ENCODE data around the gene OR52I2. TPM values are rescaled to one million over a fixed set of nuclear protein-coding genes. Genes with fewer than 3 reads are reported as not detected.
A peak's percentile ranks its signal among the peaks of the same experiment; 100 is the strongest.

OR52I2 gene
- total RNA-seq, 1 donor from 2014 or later = not detected

GRCh38 chr11:4619514-4619913 is 38.0 kb downstream of the OR52I2 start:
- Mint-ChIP-seq H3K4me1 (no peaks in the 10 kb centered on the region), H3K9me3 (no peaks in the 10 kb centered on the region), H3K27me3 (ENCODE audit: insufficient read depth, low read depth) (no peaks in the 10 kb centered on the region), H3K4me3 (no peak overlapping the region), H3K36me3 (no peaks in the 10 kb centered on the region), H3K27ac (no peak overlapping the region)
- Histone ChIP-seq H3K36me3 (no peaks in the 10 kb centered on the region), H3K79me2 (ENCODE audit: low read depth) (no peaks in the 10 kb centered on the region), H3K4me3 (no peak overlapping the region), H3K4me2 (no peak overlapping the region), H3K27me3 (no peaks in the 10 kb centered on the region), H3K27ac (no peak overlapping the region), H3F3A (ENCODE audit: low read depth) (no peaks in the 10 kb centered on the region), H3K9ac (no peak overlapping the region), H3K4me1 (no peaks in the 10 kb centered on the region), H2AFZ (replicated peaks) (no peak overlapping the region), H3K9me3 (ENCODE audit: low read depth) (no peaks in the 10 kb centered on the region), H4K20me1 (ENCODE audit: low read depth) (no peaks in the 10 kb centered on the region)
- no peak for TF ChIP-seq CTCF (IDR thresholded peaks at IDR 0.05)
- TF ChIP-seq EZH2phosphoT487 (IDR thresholded peaks at IDR 0.05) = no peak
- TF ChIP-seq EZH2 (IDR thresholded peaks at IDR 0.05) = no peak
- no peak for DNase-seq (ENCODE audit: low spot score)

- no peaks in the 10 kb centered on the region for H3K27me3 Mint-ChIP-seq (ENCODE audit: insufficient read depth, low read depth)
- H3K27ac Mint-ChIP-seq = no peak overlapping the region
- no peak overlapping the region for H3K4me3 ChIP-seq
- no peaks in the 10 kb centered on the region for H3K4me1 Mint-ChIP-seq
- peak; percentile 92 for DNase-seq (ENCODE audit: low spot score)
- no peaks in the 10 kb centered on the region for H3K9me3 ChIP-seq (ENCODE audit: low read depth)
- TF ChIP-seq CTCF (IDR thresholded peaks at IDR 0.05) = peak; percentile 85
- TF ChIP-seq EZH2phosphoT487 (IDR thresholded peaks at IDR 0.05) = no peak
- TF ChIP-seq EZH2 (IDR thresholded peaks at IDR 0.05) = no peak
- H2AFZ ChIP-seq (replicated peaks) = peak overlapping the region; percentile 52
- H3K9me3 Mint-ChIP-seq = no peaks in the 10 kb centered on the region
- no peaks in the 10 kb centered on the region for H3K36me3 Mint-ChIP-seq
- no peak overlapping the region for H3K4me3 Mint-ChIP-seq
- no peaks in the 10 kb centered on the region for H3F3A ChIP-seq (ENCODE audit: low read depth)
- H3K9ac ChIP-seq = no peak overlapping the region
- no peak overlapping the region for H3K4me2 ChIP-seq
- no peaks in the 10 kb centered on the region for H3K36me3 ChIP-seq
- no peaks in the 10 kb centered on the region for H3K79me2 ChIP-seq (ENCODE audit: low read depth)
- H4K20me1 ChIP-seq (ENCODE audit: low read depth) = no peaks in the 10 kb centered on the region
- no peak overlapping the region for H3K27ac ChIP-seq
- no peaks in the 10 kb centered on the region for H3K4me1 ChIP-seq
- H3K27me3 ChIP-seq = no peaks in the 10 kb centered on the region
Observed at GRCh38 chr11:4626207-4627099, 44.9 kb downstream of the OR52I2 start.

- Mint-ChIP-seq H3K9me3 (peaks cover 2% of the 10 kb centered on the region), H3K27me3 (ENCODE audit: insufficient read depth, low read depth) (no peaks in the 10 kb centered on the region), H3K4me3 (no peak overlapping the region), H3K36me3 (no peaks in the 10 kb centered on the region), H3K27ac (no peak overlapping the region), H3K4me1 (no peaks in the 10 kb centered on the region)
- Histone ChIP-seq H3K27me3 (peaks cover 11% of the 10 kb centered on the region), H3K9me3 (ENCODE audit: low read depth) (no peaks in the 10 kb centered on the region), H2AFZ (replicated peaks) (peak overlapping the region; percentile 94), H3K36me3 (no peaks in the 10 kb centered on the region), H3K9ac (no peak overlapping the region), H4K20me1 (ENCODE audit: low read depth) (no peaks in the 10 kb centered on the region), H3K79me2 (ENCODE audit: low read depth) (no peaks in the 10 kb centered on the region), H3F3A (ENCODE audit: low read depth) (no peaks in the 10 kb centered on the region), H3K4me1 (no peaks in the 10 kb centered on the region), H3K4me2 (no peak overlapping the region), H3K4me3 (no peak overlapping the region), H3K27ac (no peak overlapping the region)
- TF ChIP-seq EZH2 (IDR thresholded peaks at IDR 0.05) = no peak
- no peak for TF ChIP-seq CTCF (IDR thresholded peaks at IDR 0.05)
- no peak for TF ChIP-seq EZH2phosphoT487 (IDR thresholded peaks at IDR 0.05)
- no peak for DNase-seq (ENCODE audit: low spot score)
Observed at GRCh38 chr11:4636136-4636535, 54.6 kb downstream of the OR52I2 start.

Data from neural progenitor cell (in vitro differentiated cells).